HCT116 (cell line): ENCODE data around the gene GNAO1.

Experiments
- CBX3 ChIP-seq: IDR thresholded peaks from 2 replicates; pipeline ENCODE4 v1.6.1; 2012; ENCODE audit warnings: low read depth
- CEBPB ChIP-seq: IDR thresholded peaks from 2 replicates; pipeline ENCODE4 v1.6.1; 2012; ENCODE audit warnings: low read depth
- CTCF ChIP-seq, 3 experiments: fragments of 200-600 bp in 1 of 3; sonication (generic) in 1 of 3; IDR thresholded peaks in 2 of 3; conservative IDR thresholded peaks in 1 of 3; 2 replicates each; pipeline ENCODE4 v1.5.1; 2012 to 2017; ENCODE audit warnings: low read depth in 2 of 3, low read length in 2 of 3, antibody characterized with exemption in 1 of 3, borderline replicate concordance in 1 of 3, control low read depth in 1 of 3, mild to moderate bottlenecking in 1 of 3, mixed read lengths in 1 of 3, mixed run types in 1 of 3, moderate library complexity in 1 of 3; ENCODE audit not compliant: insufficient read depth in 1 of 3
- EZH2 ChIP-seq: fragments of 200-600 bp; sonication (generic); IDR thresholded peaks from 2 replicates; pipeline ENCODE4 v1.6.1; 2017; ENCODE audit warnings: antibody characterized with exemption, mixed run types
- EZH2phosphoT487 ChIP-seq: fragments of 200-600 bp; IDR thresholded peaks from 2 replicates; pipeline ENCODE4 v1.6.1; 2018; ENCODE audit warnings: antibody characterized with exemption, borderline replicate concordance
- JUND ChIP-seq: IDR thresholded peaks from 2 replicates; pipeline ENCODE4 v1.6.1; 2012
- POLR2A ChIP-seq: IDR thresholded peaks from 2 replicates; pipeline ENCODE4 v1.7.0; 2011; ENCODE audit warnings: borderline replicate concordance; ENCODE audit not compliant: insufficient read depth, insufficient read length; ENCODE audit errors: extremely low read depth
- POLR2AphosphoS5 ChIP-seq: IDR thresholded peaks from 2 replicates; pipeline ENCODE4 v1.6.1; 2011; ENCODE audit warnings: mild to moderate bottlenecking, low read depth, low read length, moderate library complexity
- SRF ChIP-seq: IDR thresholded peaks from 2 replicates; pipeline ENCODE4 v1.6.1; 2012; ENCODE audit warnings: low read depth
- YY1 ChIP-seq: IDR thresholded peaks from 2 replicates; pipeline ENCODE4 v1.6.1; 2011; ENCODE audit warnings: low read length, low read depth, moderate library complexity, mild to moderate bottlenecking; ENCODE audit not compliant: insufficient replicate concordance; ENCODE audit errors: extremely low read depth
- ZBTB33 ChIP-seq: IDR thresholded peaks from 2 replicates; pipeline ENCODE4 v1.6.1; 2011; ENCODE audit warnings: mild to moderate bottlenecking, low read length, moderate library complexity; ENCODE audit not compliant: insufficient replicate concordance; ENCODE audit errors: extremely low read depth
- ZNF274 ChIP-seq: fragments of 200-500 bp; sonication (Bioruptor generic); IDR thresholded peaks from 2 replicates; pipeline ENCODE4 v1.6.1; 2014; ENCODE audit warnings: mild to moderate bottlenecking, low read depth, low read length, inconsistent platforms
- TF ChIP-seq, protein P1 (sequence below): IDR thresholded peaks from 2 replicates; pipeline ENCODE4 v1.6.1; 2012

DNA sequence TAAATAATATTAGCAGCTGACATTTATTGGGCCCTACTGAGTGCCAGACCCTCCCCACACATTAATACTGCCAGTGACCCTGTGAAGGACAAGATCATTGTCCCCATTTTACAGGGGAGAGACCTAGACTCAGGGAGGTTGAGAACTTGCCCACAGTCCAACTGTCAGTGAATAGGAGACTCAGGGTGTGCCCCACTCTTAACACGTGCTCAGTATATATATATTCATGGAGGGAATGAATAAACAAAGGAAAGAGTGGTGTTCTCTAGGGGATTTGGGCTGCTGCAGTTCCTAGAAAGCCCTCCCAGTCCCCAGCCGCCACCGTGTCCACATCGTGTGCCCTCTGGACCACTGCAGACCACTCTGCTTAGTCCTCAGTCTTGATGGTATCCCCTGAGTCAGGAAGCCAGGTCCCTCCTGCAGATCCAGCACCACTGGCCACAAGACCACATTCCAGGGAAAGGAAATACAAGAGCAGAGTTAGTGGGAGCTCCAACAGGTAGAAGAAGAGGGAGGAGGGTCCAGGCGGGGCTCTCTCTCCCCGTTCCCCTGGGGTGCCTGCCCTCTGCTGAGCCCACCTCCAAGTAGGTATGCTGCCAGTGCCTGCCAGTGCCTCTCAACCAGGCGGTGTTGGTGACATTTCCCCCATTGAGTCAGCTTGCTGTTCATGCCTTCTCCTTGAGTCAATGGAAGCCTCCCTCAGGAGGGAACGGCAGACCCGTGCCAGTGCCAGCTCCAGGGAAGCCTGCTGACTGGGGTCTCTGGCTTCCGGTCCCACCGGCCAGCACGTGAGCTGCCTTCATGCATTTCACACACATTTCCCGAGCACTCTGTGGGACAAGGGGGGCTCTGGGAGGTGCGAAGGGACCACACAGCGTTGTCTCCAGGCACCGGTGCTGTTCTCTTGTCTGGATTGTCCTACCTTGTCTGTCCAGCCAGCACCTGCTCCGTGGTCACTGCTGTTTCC, 75.6 kb downstream of the GNAO1 start:
- TF ChIP-seq CTCF (IDR thresholded peaks at IDR 0.05 in 2 of 3, conservative IDR thresholded peaks at IDR 0.05 in 1 of 3; ENCODE audit: borderline replicate concordance in 1 of 3, insufficient read depth in 1 of 3, low read depth in 2 of 3, low read length in 2 of 3) (no peak), CEBPB (no peak), EZH2 (no peak), POLR2AphosphoS5 (no peak), SRF (no peak), ZNF274 (no peak), ZBTB33 (no peak), POLR2A (no peak), JUND (no peak), CBX3 (no peak), YY1 (no peak), EZH2phosphoT487 (no peak)
- TF ChIP-seq, protein P1, sequence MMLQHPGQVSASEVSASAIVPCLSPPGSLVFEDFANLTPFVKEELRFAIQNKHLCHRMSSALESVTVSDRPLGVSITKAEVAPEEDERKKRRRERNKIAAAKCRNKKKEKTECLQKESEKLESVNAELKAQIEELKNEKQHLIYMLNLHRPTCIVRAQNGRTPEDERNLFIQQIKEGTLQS = no peak
